HS-27A (cell line): ENCODE data around the gene KRTCAP2.
"Not testable (repeated sequence)": the region's sequence is repeated elsewhere in the genome, so short reads cannot be mapped to it uniquely, and the experiment has no call there.

Experiments
- DNase-seq: peaks from one replicate; pipeline ENCODE4 v3.0.0-alpha.2; 2012; ENCODE audit warnings: low read depth, missing footprints

The KRTCAP2 gene

DNA sequence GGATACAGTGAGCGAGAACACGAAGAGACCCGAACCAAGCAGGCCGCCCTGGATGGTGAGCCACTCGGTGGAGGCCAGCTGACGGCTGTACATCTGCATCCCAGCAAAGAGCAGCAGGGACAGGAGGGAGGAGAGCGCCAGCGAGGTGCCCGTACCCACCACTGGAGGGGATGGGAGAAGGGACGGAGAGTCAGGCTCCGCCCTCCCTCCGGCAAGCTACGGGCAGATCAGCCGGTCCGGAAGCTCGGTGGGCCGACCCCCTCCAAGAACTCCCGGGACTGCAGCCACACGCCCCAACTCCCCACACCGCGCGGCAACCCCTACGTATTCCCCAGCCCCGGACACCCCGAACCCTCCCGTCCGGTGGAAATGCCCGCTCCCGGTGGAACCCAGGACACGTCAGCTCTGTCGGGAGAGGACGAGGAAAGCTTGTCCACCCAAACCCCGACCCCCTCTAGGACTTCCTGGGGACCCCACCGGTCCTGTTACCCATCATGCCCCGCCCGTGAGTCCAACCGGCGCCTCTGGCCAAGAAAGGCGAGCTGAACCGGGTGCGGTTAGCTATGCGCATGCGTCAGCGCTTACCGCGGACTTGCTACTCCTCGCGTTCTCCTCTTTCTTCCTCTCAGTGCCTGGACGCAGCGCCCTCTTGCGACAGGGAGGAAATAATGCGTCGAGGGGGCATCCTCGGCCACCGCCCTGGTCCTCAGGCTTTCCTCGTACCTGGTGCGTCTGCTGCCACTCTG lies at the start of gene KRTCAP2:
KRTCAP2 (minus strand) TSS at position 573 of the 746 bp plus-strand sequence; CDS start at position 493, 80 bp downstream.
- peak; percentile 85 for DNase-seq

DNA sequence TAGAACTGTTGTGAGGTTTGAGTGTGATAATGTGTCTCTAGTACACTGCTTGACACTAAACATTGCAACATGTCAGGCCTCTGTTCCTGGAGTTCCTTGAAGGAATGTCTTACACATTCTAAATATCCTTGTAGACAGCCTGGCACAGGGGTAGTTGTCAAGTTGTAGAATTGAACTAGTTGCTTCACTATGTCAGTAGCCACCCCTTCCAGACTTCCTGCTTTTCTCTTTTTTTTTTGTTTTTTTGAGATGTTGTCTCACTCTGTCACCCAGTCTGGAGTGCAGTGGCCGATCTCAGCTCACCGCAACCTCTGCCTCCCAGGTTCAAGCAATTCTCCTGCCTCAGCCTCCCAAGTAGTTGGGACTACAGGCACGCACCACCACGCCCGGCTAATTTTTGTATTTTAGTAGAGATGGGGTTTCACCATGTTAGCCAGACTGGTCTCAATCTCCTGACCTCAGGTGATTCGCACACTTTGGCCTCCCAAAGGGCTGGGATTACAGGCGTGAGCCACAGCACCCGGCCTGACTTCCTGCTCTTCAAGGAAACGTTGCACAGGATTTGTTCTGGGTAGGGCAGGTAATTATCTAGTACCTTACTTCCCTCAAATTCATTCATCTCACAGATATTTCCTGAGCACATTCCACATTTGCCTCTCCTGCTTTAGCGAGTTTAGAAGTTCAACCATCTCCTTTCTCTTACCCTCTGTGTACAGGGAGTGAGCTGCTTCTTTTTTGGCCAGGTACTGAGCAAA lies 47.3 kb upstream of the KRTCAP2 start:
- not testable (repeated sequence) for DNase-seq

DNA sequence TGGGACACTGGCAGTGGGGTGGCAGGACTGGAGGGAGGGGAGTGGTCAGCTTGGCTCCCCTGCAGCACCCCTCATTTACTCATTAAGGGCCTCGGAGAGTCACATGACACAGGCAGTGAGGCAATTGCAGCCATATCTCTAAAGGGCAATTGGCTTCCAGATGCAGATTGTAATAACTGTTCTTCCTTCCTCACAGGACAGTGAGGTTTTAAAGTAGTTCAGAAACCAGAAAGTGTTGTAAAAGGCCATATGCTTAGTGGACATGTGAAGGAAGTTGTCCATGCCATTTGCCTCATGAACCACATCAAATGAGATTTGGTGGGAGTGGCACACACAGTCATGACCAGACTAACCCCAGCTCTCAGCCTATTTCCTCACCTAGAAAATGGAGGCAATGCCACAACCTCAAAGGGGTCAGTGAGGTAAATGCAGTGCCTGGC lies 46.5 kb upstream of the KRTCAP2 start:
- DNase-seq, result no peak

DNA sequence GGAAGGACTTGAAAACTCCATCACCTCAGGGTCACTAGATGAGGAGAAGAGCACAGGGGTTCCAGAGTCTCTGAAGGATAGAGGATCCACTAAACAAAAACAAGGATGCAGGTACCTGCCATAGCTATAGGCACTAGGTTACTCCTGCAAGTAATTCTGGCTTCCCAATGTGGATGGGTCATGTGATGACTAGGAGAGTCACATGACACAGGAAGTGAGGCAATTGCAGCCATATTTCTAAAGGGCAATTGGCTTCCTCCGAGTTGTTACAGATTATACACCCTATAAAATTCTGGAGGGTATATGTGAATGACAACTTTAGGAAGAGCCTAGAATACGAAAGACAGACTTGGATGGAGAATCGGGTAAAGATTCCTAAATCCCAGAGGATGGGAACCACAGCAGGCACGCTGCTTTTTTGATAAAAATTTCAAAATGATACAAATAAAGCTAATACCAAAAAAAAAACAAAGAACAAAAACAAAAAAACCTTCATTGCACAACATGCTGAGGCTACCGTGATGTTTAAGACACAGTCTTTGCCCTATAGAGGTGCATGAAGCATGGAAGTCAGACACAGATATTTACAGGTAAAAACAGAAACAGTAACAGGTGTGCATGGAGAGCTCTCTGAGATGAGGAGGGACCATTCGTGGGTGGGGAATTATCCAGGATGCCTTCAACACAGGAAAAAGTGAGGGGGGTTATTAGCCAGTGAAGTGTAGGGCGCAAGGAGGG lies 45.9 kb upstream of the KRTCAP2 start:
- no peak for DNase-seq

DNA sequence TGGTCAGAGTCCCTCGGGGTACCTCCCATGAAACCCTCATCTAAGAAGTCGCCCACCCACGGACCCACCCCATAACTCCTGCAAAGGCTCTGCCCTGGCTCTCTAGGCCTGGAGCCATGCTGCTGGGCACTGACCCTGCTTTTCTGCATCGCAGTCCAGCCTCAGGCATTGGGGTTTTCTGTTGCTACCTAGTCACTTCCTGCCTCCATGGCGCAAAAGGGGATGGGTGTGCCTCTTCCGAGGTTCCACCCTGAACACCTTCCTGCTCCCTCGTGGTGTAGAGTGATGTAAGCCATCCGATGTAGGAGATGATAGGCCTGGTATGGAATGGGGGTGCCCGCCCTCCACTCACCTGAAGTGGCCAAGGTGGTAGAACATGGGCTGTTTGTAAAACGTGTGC lies 41.6 kb upstream of the KRTCAP2 start:
- DNase-seq, result not testable (repeated sequence)

DNA sequence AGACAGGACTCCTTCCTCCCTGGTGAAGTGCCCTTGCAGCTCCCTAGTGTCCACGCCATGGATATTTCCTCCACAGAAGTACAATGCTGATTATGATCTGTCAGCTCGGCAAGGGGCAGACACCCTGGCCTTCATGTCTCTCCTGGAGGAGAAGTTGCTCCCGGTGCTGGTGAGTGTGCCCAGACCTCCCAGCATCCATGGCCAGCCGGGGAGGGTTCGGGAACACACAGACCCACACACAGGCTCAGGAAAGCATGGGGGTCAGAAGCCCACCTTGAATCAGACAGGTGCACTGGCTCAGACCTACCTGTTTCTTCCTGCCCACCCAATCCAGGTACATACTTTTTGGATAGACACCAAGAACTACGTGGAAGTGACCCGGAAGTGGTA lies 38.9 kb upstream of the KRTCAP2 start:
- DNase-seq, result not testable (repeated sequence)

DNA sequence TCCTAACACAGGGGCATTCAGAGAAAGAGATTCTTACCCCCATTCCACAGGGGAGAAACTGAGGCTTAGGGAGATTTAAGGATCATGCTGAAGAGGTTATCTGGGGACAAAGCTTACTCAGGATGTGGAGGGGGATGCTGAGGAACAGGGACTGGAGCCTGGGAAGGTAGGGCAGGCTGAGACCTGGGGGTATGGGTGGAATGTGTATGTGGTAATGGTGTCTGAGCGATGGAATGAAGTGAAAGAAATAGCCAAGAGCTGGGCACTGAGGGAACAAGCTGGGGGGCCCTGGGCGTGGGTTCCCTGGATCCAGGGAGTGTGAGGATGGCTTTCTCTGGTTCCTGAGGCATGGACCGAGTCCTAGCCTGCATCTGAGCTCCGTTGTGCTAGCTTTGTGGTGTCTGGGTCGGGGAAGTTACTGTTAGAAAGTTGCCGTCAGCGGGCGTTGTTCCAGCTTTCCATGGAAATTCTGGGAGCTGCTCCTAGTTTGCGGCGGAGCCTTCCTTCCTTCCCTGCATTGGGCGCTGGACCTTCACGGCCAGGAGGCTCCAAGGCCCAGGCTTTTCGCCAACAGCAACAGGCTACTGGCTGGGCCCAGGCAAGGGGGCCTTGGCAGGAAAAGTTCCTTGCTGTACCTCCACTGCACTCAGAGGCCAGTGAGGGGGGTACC lies 38.4 kb upstream of the KRTCAP2 start:
- DNase-seq, result not testable (repeated sequence)

DNA sequence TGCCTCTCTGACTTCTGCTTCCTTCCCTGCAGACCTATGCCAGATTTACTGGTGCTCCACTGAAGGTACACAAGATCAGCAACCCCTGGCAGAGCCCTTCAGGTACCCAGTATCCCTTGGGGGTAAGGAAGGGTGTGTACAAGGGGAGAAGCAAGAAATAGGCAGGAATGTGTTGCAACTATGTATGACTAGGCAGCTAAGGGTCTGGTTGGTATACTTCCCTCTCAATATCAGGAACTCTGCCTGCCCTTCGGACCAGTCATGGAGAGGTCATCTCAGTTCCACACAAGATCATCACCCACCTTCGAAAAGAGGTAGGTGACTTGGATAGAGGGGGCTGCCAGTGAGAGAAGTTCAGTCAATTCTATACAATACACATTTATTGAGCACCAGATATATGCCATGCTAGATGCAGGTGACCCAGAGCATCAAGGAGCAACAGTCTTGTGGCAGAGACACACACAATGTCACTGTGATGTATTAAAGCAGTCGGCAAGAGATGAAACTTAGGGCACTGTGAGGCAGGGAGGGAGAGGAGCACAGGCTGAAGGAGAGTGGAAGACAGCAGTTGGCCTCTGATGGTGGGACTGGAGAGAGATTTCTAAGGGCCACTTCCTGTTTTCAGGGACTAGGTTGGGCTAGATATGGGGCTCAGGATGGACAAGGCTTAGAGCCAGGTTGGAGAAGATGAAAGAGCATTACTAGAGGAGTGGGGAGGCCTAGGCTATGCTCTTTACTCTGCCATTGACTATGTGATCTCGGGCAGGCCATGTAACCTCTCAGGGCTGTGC lies 37.4 kb upstream of the KRTCAP2 start:
- DNase-seq, result no peak

DNA sequence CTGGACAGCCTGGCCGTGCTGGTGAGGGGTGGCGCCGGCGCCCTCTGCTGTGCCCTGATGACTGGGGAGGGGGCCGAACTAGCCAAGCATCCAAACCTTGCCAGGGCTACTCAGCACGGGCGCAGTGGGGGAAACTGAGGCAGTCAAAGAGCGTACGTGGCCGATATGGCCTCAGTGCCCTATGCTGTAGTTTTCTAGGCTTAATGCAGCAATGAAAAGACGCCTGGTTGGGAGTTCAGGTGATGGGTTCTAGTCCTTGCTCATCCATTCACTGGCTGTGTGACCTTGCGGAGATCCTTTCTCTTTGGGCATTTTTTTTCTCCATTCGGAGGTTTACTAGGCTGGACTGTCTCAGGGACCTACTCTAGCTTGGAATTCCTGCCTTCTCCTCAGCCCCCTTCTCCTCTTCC lies 36.2 kb upstream of the KRTCAP2 start:
- DNase-seq, result no peak

DNA sequence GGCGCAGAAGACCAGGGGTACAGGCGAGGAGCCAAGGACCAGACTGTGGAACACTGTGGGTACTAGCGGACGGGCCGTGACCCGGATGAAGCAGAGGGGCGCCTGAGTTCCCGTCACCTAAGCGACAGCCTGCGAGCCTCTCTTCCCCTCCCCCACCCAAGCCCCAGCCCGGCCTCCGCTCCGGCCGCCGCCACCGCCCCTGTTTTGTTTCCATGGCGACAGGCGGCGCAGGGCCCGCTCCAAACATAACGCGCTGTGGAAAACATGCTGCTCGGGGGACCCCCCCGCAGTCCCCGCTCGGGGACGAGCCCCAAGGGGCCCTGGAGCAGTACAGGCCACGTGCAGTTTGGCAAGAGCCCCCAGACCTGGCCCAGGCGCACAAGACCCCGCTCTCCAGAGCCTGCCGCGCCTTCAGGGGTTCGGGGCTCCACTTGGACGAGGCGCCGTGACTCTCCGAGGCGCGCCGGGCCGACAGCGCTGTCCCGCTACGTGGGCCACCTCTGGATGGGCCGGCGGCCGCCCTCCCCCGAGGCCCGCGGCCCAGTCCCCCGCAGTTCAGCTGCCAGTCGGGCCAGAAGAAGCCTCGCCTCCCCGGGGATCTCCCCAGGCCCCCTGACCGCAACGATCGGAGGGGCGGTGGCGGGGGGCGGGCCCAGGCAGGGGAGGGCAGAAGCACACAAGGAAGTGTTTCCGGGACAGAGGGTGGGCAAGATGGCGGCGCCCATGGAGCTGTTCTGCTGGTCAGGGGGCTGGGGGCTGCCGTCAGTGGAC lies 35.6 kb upstream of the KRTCAP2 start, which contains the start of gene MTX1:
MTX1 (plus strand) TSS at position 155 of the 771 bp plus-strand sequence; CDS start at position 265, 110 bp downstream.
- no peak for DNase-seq

DNA sequence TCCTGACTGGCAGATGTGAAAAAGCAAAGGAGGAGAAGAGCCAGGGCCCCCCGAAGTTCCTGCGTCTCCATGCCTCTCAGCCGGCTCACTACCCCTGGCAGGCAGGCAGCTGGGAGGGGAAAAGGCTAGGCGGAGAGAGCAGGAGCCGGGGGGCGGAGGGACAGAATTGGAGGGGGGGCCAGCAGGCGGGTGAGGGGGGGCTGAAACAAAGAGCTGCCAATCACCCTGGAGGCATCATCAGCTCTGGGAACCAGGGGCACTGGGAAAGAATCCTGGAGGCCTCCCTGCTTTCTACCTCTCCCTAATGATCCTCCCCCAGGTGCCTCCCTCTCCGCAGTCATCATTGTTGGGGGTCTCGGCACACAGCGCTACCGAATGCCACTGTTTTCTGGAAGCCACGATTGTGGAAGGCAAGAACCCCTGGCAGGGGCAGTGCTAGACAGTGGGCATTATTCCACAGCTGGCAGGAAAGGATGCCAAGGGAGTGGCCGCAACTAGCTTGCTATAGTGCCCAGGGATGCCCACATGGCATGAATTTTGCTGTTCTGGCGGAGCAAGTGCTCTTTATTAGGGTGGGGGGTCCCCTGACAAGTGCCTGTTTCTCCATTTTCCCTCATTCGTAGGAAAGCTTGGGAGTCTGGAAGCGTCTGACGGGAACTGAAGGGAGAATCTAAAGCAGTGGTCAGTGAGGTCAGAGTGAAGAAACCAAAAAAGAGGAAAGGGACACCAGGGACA lies 34.9 kb upstream of the KRTCAP2 start, which contains the start of gene THBS3:
THBS3 (minus strand) TSS at position 92 of the 735 bp plus-strand sequence; CDS start at position 71, 21 bp downstream.
- no peak for DNase-seq

DNA sequence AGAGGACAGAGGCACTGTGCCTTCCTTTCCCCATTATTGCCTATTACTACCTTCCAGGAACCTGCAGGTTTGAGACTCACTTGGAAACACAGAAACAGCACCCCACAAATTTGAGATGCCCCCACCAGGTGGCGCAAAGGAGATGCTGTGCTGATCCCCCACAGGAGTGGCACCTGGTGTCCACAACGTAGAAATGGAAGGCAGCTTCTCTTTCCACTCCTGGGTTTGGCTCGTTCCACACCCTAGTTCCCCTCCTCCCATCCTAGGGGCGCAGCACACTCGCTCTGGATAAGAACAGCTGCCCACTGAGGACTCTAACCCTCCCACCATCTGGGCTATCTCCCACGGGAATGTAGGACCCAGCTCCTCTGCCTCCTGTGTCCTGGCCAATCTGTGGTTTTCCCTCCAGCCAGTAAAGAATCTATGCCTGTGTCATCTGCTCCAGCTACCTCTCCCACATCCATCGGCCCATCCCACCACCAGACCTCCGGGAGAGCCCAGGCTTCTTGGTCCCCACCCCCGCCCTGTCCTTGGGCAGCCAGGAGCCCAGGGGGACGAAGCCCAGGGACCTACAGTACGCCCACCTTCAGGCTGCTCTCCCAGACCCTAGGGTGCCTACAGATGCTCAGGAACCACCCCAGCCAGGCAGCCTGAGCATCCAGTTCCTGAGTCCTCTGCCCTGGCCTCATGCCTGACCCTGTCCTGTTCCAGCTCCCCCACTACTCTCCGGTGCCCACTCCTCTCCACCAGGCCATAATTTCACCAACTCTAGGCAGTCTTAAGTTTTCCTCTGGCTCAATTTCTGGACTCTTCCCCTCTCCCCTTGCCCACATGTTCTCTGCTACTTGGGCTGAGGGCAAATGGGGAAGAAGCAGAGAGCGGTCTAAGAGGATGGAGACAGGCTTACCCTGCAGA lies 34.0 kb upstream of the KRTCAP2 start:
- no peak for DNase-seq

DNA sequence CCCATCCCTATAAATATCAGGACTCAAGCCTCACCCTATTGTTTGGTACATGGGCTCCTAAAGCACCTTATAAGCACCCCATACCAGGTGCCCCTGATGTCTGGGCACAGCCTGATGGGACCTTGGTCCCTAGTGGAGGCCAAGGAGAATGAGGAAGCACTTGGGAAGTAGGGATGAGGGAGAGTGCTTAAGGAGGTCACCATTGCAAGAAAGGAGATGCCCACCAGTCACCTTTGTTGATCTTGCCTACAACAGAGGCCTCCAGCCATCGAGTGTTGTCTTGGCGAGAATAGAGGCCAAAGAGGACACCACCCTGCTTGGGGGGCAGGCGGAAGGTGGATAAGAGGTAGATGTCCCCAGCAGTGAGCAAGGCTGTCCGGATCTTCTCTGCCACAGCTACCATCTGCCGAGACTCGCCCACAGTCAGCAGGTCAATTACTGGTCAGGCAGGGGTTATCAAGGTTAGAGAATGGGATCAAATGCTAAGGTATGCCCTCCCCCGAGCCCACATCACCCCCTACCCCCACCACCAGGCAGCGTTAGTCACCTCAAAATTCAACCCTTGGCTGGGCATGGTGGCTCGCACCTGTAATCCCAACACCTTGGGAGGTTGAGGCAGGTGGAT lies 33.0 kb upstream of the KRTCAP2 start:
- no peak for DNase-seq

DNA sequence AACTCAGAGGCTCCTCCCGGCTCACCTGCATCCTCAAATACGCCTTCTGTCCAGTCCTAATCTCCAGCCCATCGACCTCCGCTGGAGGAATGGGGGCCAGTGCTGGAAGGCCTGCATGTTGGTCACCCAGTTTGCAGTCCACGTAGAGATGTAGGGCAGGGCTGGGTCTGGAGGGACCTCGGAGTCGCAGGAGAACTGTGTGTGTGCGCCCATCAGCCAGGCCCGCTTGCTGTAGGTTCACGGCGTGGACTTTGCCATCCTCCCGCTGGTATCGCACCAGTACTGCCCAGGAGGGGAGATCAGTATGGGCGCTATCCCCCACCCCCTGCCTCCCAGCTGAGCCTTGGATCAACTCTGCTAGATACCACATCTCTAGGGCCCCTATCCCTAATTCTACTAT lies 31.9 kb upstream of the KRTCAP2 start:
- no peak for DNase-seq

DNA sequence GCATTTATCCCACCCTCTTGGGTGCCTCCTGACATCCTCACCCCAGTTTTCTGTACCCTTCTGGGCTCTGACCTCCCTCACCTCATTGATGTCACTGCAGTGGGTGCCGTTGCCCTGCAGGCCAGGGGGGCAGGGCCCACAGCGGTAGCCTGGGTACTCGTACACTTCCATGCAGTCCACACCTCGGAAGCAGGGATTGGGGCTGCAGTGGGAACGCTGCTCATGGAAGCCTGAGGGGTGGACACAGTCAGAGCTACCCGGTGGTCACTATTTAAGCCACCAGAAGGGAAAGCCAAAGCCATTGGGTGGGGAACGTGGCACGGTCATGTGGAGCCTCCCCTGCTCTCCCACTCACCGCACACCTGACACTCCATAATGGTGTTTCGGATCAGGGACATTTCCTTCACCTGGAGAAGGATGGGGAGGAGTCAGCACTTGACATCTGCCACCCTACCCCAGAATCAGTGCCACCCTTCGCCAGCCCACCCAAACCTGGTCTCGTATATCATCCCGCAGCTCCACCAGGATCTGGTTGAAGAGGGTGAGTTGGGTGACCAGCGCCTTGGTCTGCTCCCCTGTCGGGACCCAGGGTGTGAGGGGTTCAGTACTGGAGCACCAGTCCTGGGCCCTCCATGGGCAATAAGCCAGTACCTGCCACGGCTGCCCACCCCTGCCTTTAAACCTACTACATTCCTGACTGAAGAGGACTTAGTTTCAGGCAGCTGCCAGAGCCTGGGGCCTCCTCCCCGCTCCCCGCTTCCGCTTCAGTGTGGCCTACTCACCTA lies 29.8 kb upstream of the KRTCAP2 start:
- DNase-seq, result no peak

DNA sequence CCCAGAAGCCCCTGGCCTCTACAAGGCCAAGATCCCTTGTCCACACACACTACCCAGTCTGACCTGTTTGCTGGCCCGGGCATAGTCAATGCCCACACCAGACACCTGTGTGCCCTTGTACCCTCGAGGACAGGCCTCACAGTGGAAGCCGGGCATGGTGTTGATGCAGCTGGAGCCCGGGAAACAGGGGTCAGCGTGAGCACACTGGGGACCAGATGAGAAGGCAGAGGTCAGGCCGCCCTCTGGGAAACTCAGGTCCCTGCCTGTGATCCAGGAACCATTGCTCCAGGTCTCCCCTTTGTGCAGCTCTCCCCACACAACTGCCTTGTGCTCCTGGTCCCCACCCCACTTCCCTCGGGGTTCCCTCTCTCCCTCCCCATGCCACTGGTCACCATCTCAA lies 29.1 kb upstream of the KRTCAP2 start:
- no peak for DNase-seq

DNA sequence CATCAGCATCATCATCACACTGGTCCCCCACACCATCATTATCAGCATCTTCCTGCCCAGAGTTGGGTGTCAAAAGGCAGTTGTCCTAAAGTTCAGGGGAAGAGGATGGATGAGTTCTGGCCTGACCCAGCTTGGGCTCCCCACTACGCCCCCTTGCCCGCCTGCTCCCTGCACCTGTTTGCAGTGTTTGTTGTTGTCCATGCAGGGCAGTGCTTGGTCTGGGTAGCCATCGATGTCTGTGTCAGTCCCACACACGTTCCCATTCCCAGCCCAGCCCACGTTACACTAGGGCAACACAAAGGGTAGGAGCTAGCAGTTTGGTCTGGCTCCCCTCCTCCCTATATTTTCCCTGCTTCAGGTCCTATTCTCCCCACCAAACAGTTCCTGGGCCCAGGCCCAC lies 27.8 kb upstream of the KRTCAP2 start:
- DNase-seq, result no peak
